Endothelial cell of umbilical vein (primary cell): Measurements from ENCODE around the gene TMEM8B. TPM values are rescaled to one million over a fixed set of nuclear protein-coding genes. Genes with fewer than 3 reads are reported as not detected.

Experiments
- BruUV-seq: library from RNA; stranded (reverse); fragments of 400-500 nt; replicated peaks from 2 replicates; lab custom pipeline; 2021; lab: Mats Ljungman, UMichigan
- CTCF ChIA-PET: fragments of 300-600, 350-600 bp; sonication (Branson Sonifier 250); formaldehyde crosslinking; loops from one replicate; lab custom pipeline; 2021; ENCODE audit warnings: antibody characterized with exemption, inconsistent platforms; lab: Charles Lee
- POLR2A ChIA-PET: fragments of 300-600, 350-600 bp; sonication (Branson Sonifier 250); formaldehyde crosslinking; loops from one replicate; lab custom pipeline; 2021; ENCODE audit warnings: antibody characterized with exemption, inconsistent platforms; lab: Charles Lee
- DNase-seq: peaks from one replicate; pipeline ENCODE4 v3.0.0-alpha.2; 2011; ENCODE audit warnings: low read depth, low spot score
- FAIRE-seq: peaks from 2 replicates; lab custom pipeline; 2011; peaks lifted over from hg19 to GRCh38; lab: Jason Lieb, UNC
- H2AFZ ChIP-seq: 2 replicates; pipeline ENCODE4 v1.6.0; 2012; ENCODE audit warnings: low read depth, low read length, control low read depth, inconsistent platforms
- H3K27ac ChIP-seq: 2 replicates; pipeline ENCODE4 v1.5.1; 2011; ENCODE audit warnings: low read depth, mild to moderate bottlenecking, control low read depth, low read length, moderate library complexity; ENCODE audit not compliant: insufficient read depth
- H3K27me3 ChIP-seq, 2 experiments: 2 replicates each; pipeline versions ENCODE4 v1.6.0 to v1.6.1; 2011; ENCODE audit warnings: low read length in 2 of 2, mixed read lengths in 1 of 2; ENCODE audit not compliant: control insufficient read depth in 2 of 2, insufficient read depth in 2 of 2
- H3K36me3 ChIP-seq, 2 experiments: 2 replicates in 1 of 2; 3 replicates in 1 of 2; pipeline ENCODE4 v1.5.1; 2011; ENCODE audit warnings: low read length in 2 of 2, mild to moderate bottlenecking in 1 of 2, moderate library complexity in 1 of 2; ENCODE audit not compliant: control insufficient read depth in 2 of 2, insufficient read depth in 2 of 2; ENCODE audit errors: extremely low read depth in 1 of 2
- H3K4me1 ChIP-seq: 3 replicates; pipeline ENCODE4 v1.5.1; 2011; ENCODE audit warnings: mild to moderate bottlenecking, low read length; ENCODE audit not compliant: control insufficient read depth, insufficient read depth; ENCODE audit errors: extremely low read depth
- H3K4me2 ChIP-seq: 2 replicates; pipeline ENCODE4 v1.6.1; 2011; ENCODE audit warnings: low read length, control low read depth, mixed read lengths; ENCODE audit not compliant: insufficient read depth
- H3K4me3 ChIP-seq, 3 experiments: fragments of 200-600 bp in 1 of 3; sonication (generic), shearing (Covaris generic) in 1 of 3; replicated peaks in 1 of 3; 2 replicates each; pipeline ENCODE4 v1.5.1; 2011 to 2016; ENCODE audit warnings: control low read depth in 3 of 3, low read length in 3 of 3, mild to moderate bottlenecking in 2 of 3, inconsistent platforms in 1 of 3, low read depth in 1 of 3, moderate library complexity in 1 of 3; ENCODE audit not compliant: insufficient read depth in 1 of 3
- H3K79me2 ChIP-seq: 2 replicates; pipeline ENCODE4 v1.6.0; 2012; ENCODE audit warnings: low read length, inconsistent platforms; ENCODE audit not compliant: control insufficient read depth, insufficient read depth
- H3K9ac ChIP-seq: replicated peaks from 2 replicates; pipeline ENCODE3; 2011; ENCODE audit warnings: low read length, control low read depth; ENCODE audit not compliant: insufficient read depth; ENCODE audit errors: extremely low read depth
- H3K9me1 ChIP-seq: replicated peaks from 3 replicates; pipeline ENCODE4 v1.6.0; 2011; ENCODE audit warnings: mild to moderate bottlenecking, low read length; ENCODE audit not compliant: control insufficient read depth, insufficient read depth; ENCODE audit errors: extremely low read depth
- H3K9me3 ChIP-seq: replicated peaks from 2 replicates; pipeline ENCODE4 v1.5.1; 2012; ENCODE audit warnings: low read length, inconsistent platforms; ENCODE audit not compliant: control insufficient read depth, insufficient read depth
- H4K20me1 ChIP-seq: replicated peaks from 2 replicates; pipeline ENCODE3; 2011; ENCODE audit warnings: mild to moderate bottlenecking, low read length; ENCODE audit not compliant: control insufficient read depth, insufficient read depth; ENCODE audit errors: extremely low read depth
- CTCF ChIP-seq, 2 donors: IDR thresholded peaks; 1 replicate in 1 of 2; 2 replicates in 1 of 2; pipeline ENCODE4 v1.5.1; 2011; ENCODE audit warnings: low read length in 2 of 2, mild to moderate bottlenecking in 2 of 2, moderate library complexity in 2 of 2, control low read depth in 1 of 2, inconsistent platforms in 1 of 2, low read depth in 1 of 2; ENCODE audit not compliant: insufficient read depth in 1 of 2; ENCODE audit errors: extremely low read depth in 1 of 2
- EZH2 ChIP-seq: IDR thresholded peaks from 2 replicates; pipeline ENCODE4 v1.6.1; 2012; ENCODE audit warnings: borderline replicate concordance, low read depth, mild to moderate bottlenecking, moderate library complexity, low read length, inconsistent platforms; ENCODE audit not compliant: severe bottlenecking
- FOS ChIP-seq: IDR thresholded peaks from 2 replicates; pipeline ENCODE4 v1.6.1; 2011; ENCODE audit warnings: mild to moderate bottlenecking, low read length, moderate library complexity, borderline replicate concordance; ENCODE audit not compliant: insufficient read depth
- GATA2 ChIP-seq: IDR thresholded peaks from 2 replicates; pipeline ENCODE4 v1.7.0; 2011; ENCODE audit warnings: low read depth, mild to moderate bottlenecking, moderate library complexity, mixed read lengths, low read length; ENCODE audit not compliant: insufficient read length, insufficient read depth
- JUN ChIP-seq: IDR thresholded peaks from 2 replicates; pipeline ENCODE4 v1.6.1; 2011; ENCODE audit warnings: borderline replicate concordance, low read depth; ENCODE audit not compliant: insufficient read length, insufficient read depth
- MAX ChIP-seq: IDR thresholded peaks from 2 replicates; pipeline ENCODE4 v1.6.1; 2011; ENCODE audit not compliant: insufficient read depth, insufficient read length
- MYC ChIP-seq: IDR thresholded peaks from one replicate; pipeline ENCODE4 v1.6.1; 2011; ENCODE audit warnings: mild to moderate bottlenecking, low read depth, low read length
- POLR2A ChIP-seq: IDR thresholded peaks from 2 replicates; pipeline ENCODE4 v1.6.1; 2012; ENCODE audit warnings: low read depth, mild to moderate bottlenecking, control low read depth, low read length
- POLR2AphosphoS5 ChIP-seq: IDR thresholded peaks from 2 replicates; pipeline ENCODE4 v1.6.1; 2012; ENCODE audit warnings: low read depth, mild to moderate bottlenecking, control low read depth, low read length, moderate library complexity; ENCODE audit not compliant: insufficient read depth
- dilution Hi-C: fragments of 300-500 bp; cut with MboI; formaldehyde crosslinking; loops from one replicate; pipeline ENCODE4 v1.15.0; 2019; ENCODE audit warnings: low sequenced_read_pairs; ENCODE audit not compliant: extremely low pct_ligation_motif_present
- intact Hi-C: fragments of 100-400 bp; cut with micrococcal nuclease; formaldehyde crosslinking; loops from one replicate; pipeline ENCODE4 v1.10.0; 2022
- polyA plus RNA-seq, 4 experiments: library from polyadenylated mRNA; depleted of rRNA in 3 of 4; stranded (reverse) in 3 of 4; unstranded in 1 of 4; fragments of >200 nt; gene quantifications; 2 replicates each; pipeline versions ENCODE4 v1.2.1 to v1.2.3, GENCODE V29; 2011 to 2012; ENCODE audit warnings: missing spikeins in 1 of 4
- total RNA-seq: library from RNA; stranded (reverse); gene quantifications from 2 replicates; pipeline ENCODE4 v1.2.3, GENCODE V29; 2021

TMEM8B gene
- total and polyA plus RNA-seq, 2 donors (not counting 3 experiments of a cell fraction or from before 2014, with no cell fraction given): 2.5 to 3.6 TPM

- no peak overlapping the region for H3K4me2 ChIP-seq
- H3K9me3 ChIP-seq: no peaks in the 10 kb centered on the region
- FAIRE-seq (no peak), DNase-seq (no peak)
- no peak overlapping the region for H3K4me3 ChIP-seq
- no peaks in the 10 kb centered on the region for H3K79me2 ChIP-seq
- no peak overlapping the region for H2AFZ ChIP-seq
- BruUV-seq: no TSS peak
- peaks cover 8 to 26% of the 10 kb centered on the region in 2 experiments for H3K27me3 ChIP-seq
- no peaks in the 10 kb centered on the region for H4K20me1 ChIP-seq
- no peak overlapping the region for H3K27ac ChIP-seq
- ChIA-PET CTCF (interaction anchor here (2.6 to 4.8 kb wide), 2 partner anchors 19 to 37 kb away, joined by 7 to 27 read pairs; no protein-coding TSS in a partner anchor), POLR2A (no interaction called here)
- no peaks in the 10 kb centered on the region for H3K9me1 ChIP-seq
- no peaks in the 10 kb centered on the region for H3K4me1 ChIP-seq
- TF ChIP-seq EZH2 (no peak), POLR2AphosphoS5 (no peak), MYC (no peak), CTCF (IDR thresholded peaks at IDR 0.05; ENCODE audit: extremely low read depth in 1 of 2, insufficient read depth in 1 of 2, low read depth in 1 of 2, low read length in 2 of 2) (no peak)
- intact Hi-C loops (no loop called here), dilution Hi-C loops (no loop called here)
- H3K9ac ChIP-seq: no peak overlapping the region
- no peaks in the 10 kb centered on the region for H3K36me3 ChIP-seq
These were observed 34.6 kb downstream of the TMEM8B start for GRCh38 chr9:35863583-35863982.

GRCh38 chr9:35864695-35865255 lies 35.7 kb downstream of the TMEM8B start:
- Histone ChIP-seq H3K27ac (no peak overlapping the region), H3K27me3 (peaks cover 8 to 24% of the 10 kb centered on the region in 2 experiments), H2AFZ (no peak overlapping the region), H3K9ac (no peak overlapping the region), H3K9me1 (no peaks in the 10 kb centered on the region), H3K9me3 (no peaks in the 10 kb centered on the region), H3K4me3 (no peak overlapping the region), H3K4me2 (no peak overlapping the region), H3K79me2 (no peaks in the 10 kb centered on the region), H3K4me1 (no peaks in the 10 kb centered on the region), H3K36me3 (no peaks in the 10 kb centered on the region), H4K20me1 (no peaks in the 10 kb centered on the region)
- CTCF ChIA-PET: interaction anchor here (0.9 to 2.6 kb wide), 3 partner anchors 14 to 39 kb away, joined by 3 to 7 read pairs (median 3); no protein-coding TSS in a partner anchor
- DNase-seq: no peak
- POLR2A ChIA-PET: no interaction called here
- no peak for FAIRE-seq
- TF ChIP-seq POLR2A (no peak), MAX (no peak), POLR2AphosphoS5 (no peak), CTCF (IDR thresholded peaks at IDR 0.05; ENCODE audit: extremely low read depth in 1 of 2, insufficient read depth in 1 of 2, low read depth in 1 of 2, low read length in 2 of 2) (no peak), GATA2 (no peak), MYC (no peak), EZH2 (no peak), JUN (no peak), FOS (no peak)
- no TSS peak for BruUV-seq
- dilution Hi-C loops (no loop called here), intact Hi-C loops (loop anchor here (2.0 kb wide), 1 partner anchor 16 kb away; no protein-coding TSS in a partner anchor)
